K562 (cell line): ENCODE results near the gene TBC1D17. TPM values are rescaled to one million over a fixed set of nuclear protein-coding genes. Genes with fewer than 3 reads are reported as not detected.

Experiments used
- BCOR ChIP-seq: fragments of 450-650 bp; IDR thresholded peaks from 2 replicates; pipeline ENCODE4 v1.6.1; 2016
- CREM ChIP-seq: IDR thresholded peaks from 2 replicates; pipeline ENCODE4 v1.6.1; 2014; ENCODE audit warnings: antibody characterized with exemption, low read depth
- ETS2 ChIP-seq: IDR thresholded peaks from 2 replicates; pipeline ENCODE4 v1.6.1; 2016; ENCODE audit warnings: borderline replicate concordance, missing genetic modification characterization, mild to moderate bottlenecking, moderate library complexity, missing compliant biosample characterization; ENCODE audit not compliant: poor library complexity, severe bottlenecking
- FOXA3 ChIP-seq, 2 experiments: fragments of 450-650 bp in 1 of 2; sonication (generic) in 1 of 2; formaldehyde crosslinking; IDR thresholded peaks in 1 of 2; conservative IDR thresholded peaks in 1 of 2; 2 replicates each; pipeline versions ENCODE4 v1.4.0 to v1.8.0; 2020 to 2022; ENCODE audit warnings: mild to moderate bottlenecking in 2 of 2, missing genetic modification reagents in 1 of 2
- GATA2 ChIP-seq: sonication (generic); formaldehyde crosslinking; IDR thresholded peaks from 2 replicates; pipeline ENCODE4 v1.4.0; 2020; ENCODE audit warnings: mild to moderate bottlenecking, missing genetic modification reagents
- LCOR ChIP-seq: sonication (generic); formaldehyde crosslinking; IDR thresholded peaks from 2 replicates; pipeline ENCODE4 v1.8.0; 2022; ENCODE audit warnings: mild to moderate bottlenecking, missing genetic modification reagents
- MTA3 ChIP-seq: fragments of 450-650 bp; formaldehyde crosslinking; IDR thresholded peaks from 2 replicates; pipeline ENCODE4 v1.6.1; 2017; ENCODE audit warnings: mild to moderate bottlenecking, borderline replicate concordance
- NCOA4 ChIP-seq: fragments of 450-650 bp; IDR thresholded peaks from 2 replicates; pipeline ENCODE4 v1.6.1; 2018; ENCODE audit warnings: mild to moderate bottlenecking; ENCODE audit not compliant: partially characterized antibody
- POLR2B ChIP-seq: fragments of 450-650 bp; IDR thresholded peaks from 2 replicates; pipeline ENCODE4 v1.6.1; 2018; ENCODE audit warnings: low read depth; ENCODE audit not compliant: partially characterized antibody
- TCF7L2 ChIP-seq: fragments of 150-350 bp; IDR thresholded peaks from 2 replicates; pipeline ENCODE4 v1.6.1; 2016; ENCODE audit warnings: low read depth, mild to moderate bottlenecking, low read length, moderate library complexity
- TEAD2 ChIP-seq: fragments of 450-650 bp; IDR thresholded peaks from 2 replicates; pipeline ENCODE4 v1.6.1; 2016; ENCODE audit warnings: missing genetic modification characterization, control low read depth, missing compliant biosample characterization
- TFAM ChIP-seq: fragments of 250-450 bp; sonication (Bioruptor Pico); conservative IDR thresholded peaks from 2 replicates; pipeline ENCODE4 v1.5.0; 2021; ENCODE audit warnings: mild to moderate bottlenecking, moderate library complexity
- ZKSCAN1 ChIP-seq: fragments of 150-350 bp; IDR thresholded peaks from 2 replicates; pipeline ENCODE4 v1.6.1; 2016; ENCODE audit warnings: low read depth, low read length
- ZNF280B ChIP-seq: fragments of 250-450 bp; sonication (Bioruptor Pico); IDR thresholded peaks from 2 replicates; pipeline ENCODE4 v1.5.1; 2021; ENCODE audit warnings: mild to moderate bottlenecking
- ZNF699 ChIP-seq: fragments of 250-450 bp; sonication (Bioruptor Pico); IDR thresholded peaks from 2 replicates; pipeline ENCODE4 v1.8.0; 2021; ENCODE audit warnings: mild to moderate bottlenecking, moderate library complexity; ENCODE audit not compliant: insufficient replicate concordance
- ZNF780A ChIP-seq: fragments of 250-450 bp; sonication (Bioruptor Pico); IDR thresholded peaks from 2 replicates; pipeline ENCODE4 v1.5.0; 2021; ENCODE audit warnings: mild to moderate bottlenecking
- polyA plus RNA-seq, 8 experiments: library from polyadenylated mRNA; depleted of rRNA in 4 of 8; stranded (reverse) in 5 of 8; unstranded in 3 of 8; fragments of >200 nt; fragmentation: Nextera tagmentation in 2 of 8; fragmentation: Illumina TruSeq in 1 of 8; extraction: Ambion mirVana in 2 of 8; extraction: Trizol in 1 of 8; gene quantifications; 2 replicates each; pipeline versions ENCODE4 v1.2.1 to v1.2.3, GENCODE V29; 2011 to 2014; ENCODE audit warnings: inconsistent platforms in 1 of 8, missing spikeins in 1 of 8
- total RNA-seq, 7 experiments: library from RNA; depleted of rRNA in 6 of 7; stranded (reverse); fragments of >200 nt in 6 of 7; fragmentation: Illumina TruSeq in 2 of 7; extraction: Trizol in 2 of 7; gene quantifications; 2 replicates each; pipeline versions ENCODE4 v1.2.1 to v1.2.3, GENCODE V29; 2011 to 2021; ENCODE audit warnings: low replicate concordance in 1 of 7
- TF ChIP-seq, protein P1 (sequence below): sonication (generic); formaldehyde crosslinking; IDR thresholded peaks from 2 replicates; pipeline ENCODE4 v1.8.1; 2023; ENCODE audit warnings: mild to moderate bottlenecking, missing genetic modification reagents, moderate library complexity
- TF ChIP-seq, protein P2 (sequence below), 3 experiments: fragments of 200-800 bp in 1 of 3; fragments of 250-450 bp in 1 of 3; fragments of 450-650 bp in 1 of 3; sonication (Bioruptor Pico) in 1 of 3; sonication (Bioruptor generic) in 1 of 3; formaldehyde crosslinking in 1 of 3; IDR thresholded peaks; 2 replicates each; pipeline versions ENCODE4 v1.6.1 to v1.8.0; 2016 to 2022; ENCODE audit warnings: mild to moderate bottlenecking in 2 of 3, missing genetic modification characterization in 2 of 3, missing compliant biosample characterization in 1 of 3, moderate library complexity in 1 of 3
- TF ChIP-seq, protein P3 (sequence below): fragments of 250-450 bp; sonication (Bioruptor Pico); IDR thresholded peaks from 2 replicates; pipeline ENCODE4 v1.5.0; 2022; ENCODE audit warnings: mild to moderate bottlenecking

Gene TBC1D17
- total and polyA plus RNA-seq, 9 of the 15 experiments (the other 6 are each of a cell fraction or from before 2014, with no cell fraction given) = 0.42 to 16.0 (median 3.8) TPM

GRCh38 chr19:49931293-49932040, 54.0 kb downstream of the TBC1D17 start (continued):
- TF ChIP-seq ZNF780A (CRISPR knock-in tag) (no peak), ZKSCAN1 (0 out of 2 replicates have a peak, but pooled peaks have one; percentile 26), TFAM (no peak), NCOA4 (no peak), TCF7L2 (no peak), MTA3 (no peak), ZNF280B (CRISPR knock-in tag) (no peak), LCOR (CRISPR knock-in tag) (no peak), FOXA3 (CRISPR knock-in tag; conservative IDR thresholded peaks at IDR 0.05 in 1 of 2, IDR thresholded peaks at IDR 0.05 in 1 of 2) (no peak), ZNF699 (CRISPR knock-in tag) (no peak), POLR2B (no peak), ETS2 (tag) (no peak), BCOR (no peak), TEAD2 (no peak), GATA2 (CRISPR knock-in tag) (no peak), CREM (no peak)
- TF ChIP-seq, protein P1, sequence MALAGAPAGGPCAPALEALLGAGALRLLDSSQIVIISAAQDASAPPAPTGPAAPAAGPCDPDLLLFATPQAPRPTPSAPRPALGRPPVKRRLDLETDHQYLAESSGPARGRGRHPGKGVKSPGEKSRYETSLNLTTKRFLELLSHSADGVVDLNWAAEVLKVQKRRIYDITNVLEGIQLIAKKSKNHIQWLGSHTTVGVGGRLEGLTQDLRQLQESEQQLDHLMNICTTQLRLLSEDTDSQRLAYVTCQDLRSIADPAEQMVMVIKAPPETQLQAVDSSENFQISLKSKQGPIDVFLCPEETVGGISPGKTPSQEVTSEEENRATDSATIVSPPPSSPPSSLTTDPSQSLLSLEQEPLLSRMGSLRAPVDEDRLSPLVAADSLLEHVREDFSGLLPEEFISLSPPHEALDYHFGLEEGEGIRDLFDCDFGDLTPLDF (CRISPR knock-in tag) = no peak
- TF ChIP-seq, protein P2, sequence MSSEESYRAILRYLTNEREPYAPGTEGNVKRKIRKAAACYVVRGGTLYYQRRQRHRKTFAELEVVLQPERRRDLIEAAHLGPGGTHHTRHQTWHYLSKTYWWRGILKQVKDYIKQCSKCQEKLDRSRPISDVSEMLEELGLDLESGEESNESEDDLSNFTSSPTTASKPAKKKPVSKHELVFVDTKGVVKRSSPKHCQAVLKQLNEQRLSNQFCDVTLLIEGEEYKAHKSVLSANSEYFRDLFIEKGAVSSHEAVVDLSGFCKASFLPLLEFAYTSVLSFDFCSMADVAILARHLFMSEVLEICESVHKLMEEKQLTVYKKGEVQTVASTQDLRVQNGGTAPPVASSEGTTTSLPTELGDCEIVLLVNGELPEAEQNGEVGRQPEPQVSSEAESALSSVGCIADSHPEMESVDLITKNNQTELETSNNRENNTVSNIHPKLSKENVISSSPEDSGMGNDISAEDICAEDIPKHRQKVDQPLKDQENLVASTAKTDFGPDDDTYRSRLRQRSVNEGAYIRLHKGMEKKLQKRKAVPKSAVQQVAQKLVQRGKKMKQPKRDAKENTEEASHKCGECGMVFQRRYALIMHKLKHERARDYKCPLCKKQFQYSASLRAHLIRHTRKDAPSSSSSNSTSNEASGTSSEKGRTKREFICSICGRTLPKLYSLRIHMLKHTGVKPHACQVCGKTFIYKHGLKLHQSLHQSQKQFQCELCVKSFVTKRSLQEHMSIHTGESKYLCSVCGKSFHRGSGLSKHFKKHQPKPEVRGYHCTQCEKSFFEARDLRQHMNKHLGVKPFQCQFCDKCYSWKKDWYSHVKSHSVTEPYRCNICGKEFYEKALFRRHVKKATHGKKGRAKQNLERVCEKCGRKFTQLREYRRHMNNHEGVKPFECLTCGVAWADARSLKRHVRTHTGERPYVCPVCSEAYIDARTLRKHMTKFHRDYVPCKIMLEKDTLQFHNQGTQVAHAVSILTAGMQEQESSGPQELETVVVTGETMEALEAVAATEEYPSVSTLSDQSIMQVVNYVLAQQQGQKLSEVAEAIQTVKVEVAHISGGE (CRISPR knock-in tag; IDR thresholded peaks at IDR 0.05) = no peak
- TF ChIP-seq, protein P3, sequence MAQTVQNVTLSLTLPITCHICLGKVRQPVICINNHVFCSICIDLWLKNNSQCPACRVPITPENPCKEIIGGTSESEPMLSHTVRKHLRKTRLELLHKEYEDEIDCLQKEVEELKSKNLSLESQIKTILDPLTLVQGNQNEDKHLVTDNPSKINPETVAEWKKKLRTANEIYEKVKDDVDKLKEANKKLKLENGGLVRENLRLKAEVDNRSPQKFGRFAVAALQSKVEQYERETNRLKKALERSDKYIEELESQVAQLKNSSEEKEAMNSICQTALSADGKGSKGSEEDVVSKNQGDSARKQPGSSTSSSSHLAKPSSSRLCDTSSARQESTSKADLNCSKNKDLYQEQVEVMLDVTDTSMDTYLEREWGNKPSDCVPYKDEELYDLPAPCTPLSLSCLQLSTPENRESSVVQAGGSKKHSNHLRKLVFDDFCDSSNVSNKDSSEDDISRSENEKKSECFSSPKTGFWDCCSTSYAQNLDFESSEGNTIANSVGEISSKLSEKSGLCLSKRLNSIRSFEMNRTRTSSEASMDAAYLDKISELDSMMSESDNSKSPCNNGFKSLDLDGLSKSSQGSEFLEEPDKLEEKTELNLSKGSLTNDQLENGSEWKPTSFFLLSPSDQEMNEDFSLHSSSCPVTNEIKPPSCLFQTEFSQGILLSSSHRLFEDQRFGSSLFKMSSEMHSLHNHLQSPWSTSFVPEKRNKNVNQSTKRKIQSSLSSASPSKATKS (CRISPR knock-in tag) = no peak
